ENCODE measurements around the gene AMN1.
"Not testable (repeated sequence)": the region's sequence is repeated elsewhere in the genome, so short reads cannot be mapped to it uniquely, and the experiment has no call there.

AMN1 gene

GRCh38 chr12:31733549-31734432, 5.0 kb upstream of the AMN1 start:
- DNase-seq (ENCODE audit: low read depth): not testable (repeated sequence)

GRCh38 chr12:31732926-31733548, 4.2 kb upstream of the AMN1 start:
- DNase-seq (ENCODE audit: low read depth): no peak

GRCh38 chr12:31731203-31731602, 2.4 kb upstream of the AMN1 start:
- not testable (repeated sequence) for DNase-seq (ENCODE audit: low read depth)

GRCh38 chr12:31729705-31730104, 884 bp upstream of the AMN1 start:
- DNase-seq (ENCODE audit: low read depth): no peak

- no peak for DNase-seq (ENCODE audit: low read depth)
These were observed 418 bp downstream of the AMN1 start for GRCh38 chr12:31728289-31728916.

- DNase-seq (ENCODE audit: low read depth): no peak
These were observed 1.6 kb downstream of the AMN1 start for GRCh38 chr12:31727192-31727591.

GRCh38 chr12:31726575-31726974, 2.2 kb downstream of the AMN1 start:
- DNase-seq (ENCODE audit: low read depth): no peak

GRCh38 chr12:31724557-31724956, 4.3 kb downstream of the AMN1 start:
- no peak for DNase-seq (ENCODE audit: low read depth)

- DNase-seq (ENCODE audit: low read depth): no peak
These were observed 6.2 kb downstream of the AMN1 start for GRCh38 chr12:31722580-31722979.

GRCh38 chr12:31718542-31719198, 10.2 kb downstream of the AMN1 start:
- not testable (repeated sequence) for DNase-seq (ENCODE audit: low read depth)

- not testable (repeated sequence) for DNase-seq (ENCODE audit: low read depth)
These were observed 11.8 kb downstream of the AMN1 start for GRCh38 chr12:31716998-31717397.

GRCh38 chr12:31715283-31715825, 13.5 kb downstream of the AMN1 start:
- DNase-seq (ENCODE audit: low read depth): no peak

- no peak for DNase-seq (ENCODE audit: low read depth)
These were observed 14.2 kb downstream of the AMN1 start for GRCh38 chr12:31714406-31715271.

- no peak for DNase-seq (ENCODE audit: low read depth)
These were observed 15.9 kb downstream of the AMN1 start for GRCh38 chr12:31712877-31713276.

GRCh38 chr12:31710021-31710818, 18.6 kb downstream of the AMN1 start:
- DNase-seq (ENCODE audit: low read depth): no peak

GRCh38 chr12:31708118-31708517, 20.7 kb downstream of the AMN1 start:
- DNase-seq (ENCODE audit: low read depth): not testable (repeated sequence)

- no peak for DNase-seq (ENCODE audit: low read depth)
These were observed 23.2 kb downstream of the AMN1 start for GRCh38 chr12:31705621-31706020.

GRCh38 chr12:31702047-31702446, 26.8 kb downstream of the AMN1 start:
- no peak for DNase-seq (ENCODE audit: low read depth)

GRCh38 chr12:31689921-31690320, 38.9 kb downstream of the AMN1 start:
- not testable (repeated sequence) for DNase-seq (ENCODE audit: low read depth)

- DNase-seq (ENCODE audit: low read depth): no peak
These were observed 41.7 kb downstream of the AMN1 start for GRCh38 chr12:31687101-31687527.

All from stimulated activated CD4-positive, alpha-beta T cell treated with anti-CD3 and anti-CD28 coated beads, Interleukin-2, amount 100 ng/mL, for 4 hours (primary cell).